SK-N-SH (cell line): ENCODE results near the gene UNC5B.

Experiments
- CTCF ChIP-seq: fragments of 200-600 bp; sonication (generic); IDR thresholded peaks from 2 replicates; pipeline ENCODE4 v1.6.1; 2017; ENCODE audit warnings: antibody characterized with exemption, mild to moderate bottlenecking, moderate library complexity
- ELF1 ChIP-seq: IDR thresholded peaks from 2 replicates; pipeline ENCODE4 v1.4.0; 2012
- TCF12 ChIP-seq: IDR thresholded peaks from 2 replicates; pipeline ENCODE4 v1.4.0; 2012

- TF ChIP-seq CTCF, result no peak
- TF ChIP-seq TCF12, result no peak
- no peak for TF ChIP-seq ELF1
Observed at GRCh38 chr10:71250842-71251241, 38.5 kb downstream of the UNC5B start.
